A549 (cell line): ENCODE results near the gene COL16A1.

Source experiments
- CBX2 ChIP-seq: fragments of 200-600 bp; sonication (generic); IDR thresholded peaks from 2 replicates; pipeline ENCODE4 v1.6.1; 2016; ENCODE audit warnings: low read depth, mild to moderate bottlenecking, borderline replicate concordance
- CBX8 ChIP-seq: fragments of 200-600 bp; sonication (generic); IDR thresholded peaks from 2 replicates; pipeline ENCODE4 v1.6.1; 2016
- CEBPB ChIP-seq, 2 experiments: fragments of >200 bp in 1 of 2; sonication (Bioruptor Twin) in 1 of 2; formaldehyde crosslinking in 1 of 2; IDR thresholded peaks; 2 replicates each; pipeline ENCODE4 v1.6.1; 2012 to 2016
- CHD2 ChIP-seq: fragments of 150-350 bp; IDR thresholded peaks from 2 replicates; pipeline ENCODE4 v1.6.1; 2014; ENCODE audit warnings: low read length; ENCODE audit not compliant: partially characterized antibody
- CTCF ChIP-seq: fragments of >200 bp; sonication (Bioruptor Twin); formaldehyde crosslinking; IDR thresholded peaks from 3 replicates; pipeline ENCODE4 v1.5.1; 2016
- EP300 ChIP-seq, 2 experiments: fragments of >200 bp; sonication (Bioruptor Twin); formaldehyde crosslinking; IDR thresholded peaks; 2 replicates in 1 of 2; 3 replicates in 1 of 2; pipeline ENCODE4 v1.6.1; 2016 to 2017
- HOXA7 ChIP-seq: fragments of 250-450 bp; sonication (Bioruptor Pico); IDR thresholded peaks from 2 replicates; pipeline ENCODE4 v1.5.0; 2020; ENCODE audit warnings: mild to moderate bottlenecking, moderate library complexity
- PHF8 ChIP-seq: fragments of 200-600 bp; sonication (generic); IDR thresholded peaks from 2 replicates; pipeline ENCODE4 v1.6.1; 2016; ENCODE audit warnings: low read depth, mild to moderate bottlenecking, antibody characterized with exemption, moderate library complexity, borderline replicate concordance
- POLR2A ChIP-seq: IDR thresholded peaks from 2 replicates; pipeline ENCODE4 v1.6.1; 2012; ENCODE audit warnings: mild to moderate bottlenecking, low read length
- POLR2AphosphoS2 ChIP-seq: conservative IDR thresholded peaks from 2 replicates; pipeline ENCODE4 v1.6.1; 2012; ENCODE audit warnings: low read length, improper control_type of control experiment, inconsistent platforms
- SMC3 ChIP-seq: fragments of >200 bp; sonication (Bioruptor Twin); formaldehyde crosslinking; IDR thresholded peaks from 3 replicates; pipeline ENCODE4 v1.6.1; 2018; ENCODE audit warnings: inconsistent platforms
- USF2 ChIP-seq: fragments of 450-650 bp; IDR thresholded peaks from 2 replicates; pipeline ENCODE4 v1.6.1; 2014; ENCODE audit warnings: antibody characterized with exemption

GRCh38 chr1:31633117-31633516 lies 70.7 kb downstream of the COL16A1 start:
- TF ChIP-seq CTCF (peak; percentile 32; the same call in 2 of the 3 replicates), EP300 (IDR thresholded peaks at IDR 0.05) (no peak), SMC3 (no peak), USF2 (no peak), CHD2 (no peak), POLR2A (no peak), CBX2 (no peak), HOXA7 (CRISPR knock-in tag) (no peak), CEBPB (IDR thresholded peaks at IDR 0.05) (no peak), POLR2AphosphoS2 (no peak), PHF8 (no peak), CBX8 (no peak)
